ENCODE results near the gene GGTA1. TPM values are rescaled to one million over a fixed set of nuclear protein-coding genes. Genes with fewer than 3 reads are reported as not detected.

The GGTA1 gene
- total and polyA plus RNA-seq, 8 donors = 4.8 to 10.2 (median 7.4) TPM

DNA sequence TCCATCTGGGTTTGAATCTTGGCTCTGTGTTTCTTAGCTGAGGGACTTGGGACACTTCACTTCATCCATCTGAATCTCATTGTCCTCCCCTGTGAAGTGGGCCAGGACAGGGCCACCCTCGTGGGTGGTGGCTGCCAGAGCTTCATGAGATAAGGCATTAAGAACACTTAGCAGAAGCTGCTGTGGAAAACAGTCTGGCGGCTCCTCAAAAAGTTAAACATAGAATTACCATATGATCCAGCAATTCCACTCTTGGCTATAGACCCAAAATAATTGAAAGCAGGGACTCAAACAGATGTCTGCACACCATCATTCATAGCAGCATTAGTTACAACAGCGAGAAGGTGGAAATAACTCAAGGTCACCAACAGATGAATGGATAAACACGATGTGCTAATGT, 42.4 kb upstream of the GGTA1 start:
- Histone ChIP-seq H3K27ac (no peak overlapping the region), H3K9me3 (no peaks in the 10 kb centered on the region), H3K4me1 (peaks cover 5 to 16% of the 10 kb centered on the region in 2 donors), H3K4me3 (no peak overlapping the region), H3K27me3 (no peaks in the 10 kb centered on the region), H3K36me3 (no peaks in the 10 kb centered on the region)
- TF ChIP-seq, protein P1, sequence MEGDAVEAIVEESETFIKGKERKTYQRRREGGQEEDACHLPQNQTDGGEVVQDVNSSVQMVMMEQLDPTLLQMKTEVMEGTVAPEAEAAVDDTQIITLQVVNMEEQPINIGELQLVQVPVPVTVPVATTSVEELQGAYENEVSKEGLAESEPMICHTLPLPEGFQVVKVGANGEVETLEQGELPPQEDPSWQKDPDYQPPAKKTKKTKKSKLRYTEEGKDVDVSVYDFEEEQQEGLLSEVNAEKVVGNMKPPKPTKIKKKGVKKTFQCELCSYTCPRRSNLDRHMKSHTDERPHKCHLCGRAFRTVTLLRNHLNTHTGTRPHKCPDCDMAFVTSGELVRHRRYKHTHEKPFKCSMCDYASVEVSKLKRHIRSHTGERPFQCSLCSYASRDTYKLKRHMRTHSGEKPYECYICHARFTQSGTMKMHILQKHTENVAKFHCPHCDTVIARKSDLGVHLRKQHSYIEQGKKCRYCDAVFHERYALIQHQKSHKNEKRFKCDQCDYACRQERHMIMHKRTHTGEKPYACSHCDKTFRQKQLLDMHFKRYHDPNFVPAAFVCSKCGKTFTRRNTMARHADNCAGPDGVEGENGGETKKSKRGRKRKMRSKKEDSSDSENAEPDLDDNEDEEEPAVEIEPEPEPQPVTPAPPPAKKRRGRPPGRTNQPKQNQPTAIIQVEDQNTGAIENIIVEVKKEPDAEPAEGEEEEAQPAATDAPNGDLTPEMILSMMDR (IDR thresholded peaks at IDR 0.05) = no peak
- DNase-seq (no peak), ATAC-seq (no peak)
- intact Hi-C loops (cut with DNase I) = no loop called here

DNA sequence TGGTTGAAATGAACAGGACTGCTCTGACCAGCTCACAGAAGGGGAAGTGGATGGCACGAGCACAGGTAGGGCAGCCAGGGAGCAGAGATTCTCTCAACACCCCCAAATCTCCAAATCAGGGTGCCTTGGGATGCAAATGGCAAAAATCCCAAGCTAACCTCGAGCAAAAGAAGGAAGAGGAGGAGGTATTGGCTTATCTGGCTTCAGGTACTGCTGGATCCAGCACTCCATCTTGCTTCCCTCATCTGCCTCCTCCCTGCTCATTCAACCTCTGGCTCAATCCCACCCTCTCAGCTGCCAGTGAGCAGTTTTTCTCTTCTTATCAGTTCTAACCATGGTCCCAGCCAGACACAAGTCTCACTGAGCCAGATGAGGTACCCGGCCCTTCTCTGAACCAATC, 41.6 kb upstream of the GGTA1 start:
- no peak for ATAC-seq
- intact Hi-C loops (cut with DNase I) = no loop called here

DNA sequence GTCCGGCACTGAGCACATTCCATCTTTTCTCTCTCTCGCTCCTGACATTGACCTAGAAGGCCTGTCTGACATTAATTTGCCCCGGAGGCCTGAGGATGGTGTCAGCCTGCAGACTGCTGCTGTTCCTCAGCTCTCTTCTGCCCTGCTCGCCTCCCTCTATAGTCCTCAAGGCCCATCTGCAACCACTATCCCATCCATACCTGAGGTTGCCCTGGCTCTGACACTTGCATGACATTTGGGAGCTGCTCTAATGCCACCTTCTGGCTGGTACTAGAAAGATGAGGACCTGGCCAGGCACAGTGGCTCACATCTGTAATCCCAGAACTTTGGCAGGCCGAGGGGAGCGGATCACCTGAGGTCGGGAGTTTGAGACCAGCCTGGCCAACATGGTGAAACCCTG, 38.6 kb upstream of the GGTA1 start:
- intact Hi-C loops (cut with DNase I) = no loop called here
- Histone ChIP-seq H3K36me3 (no peaks in the 10 kb centered on the region), H3K4me3 (no peak overlapping the region), H3K4me1 (peaks cover 0 to 5% of the 10 kb centered on the region in 2 donors), H3K27ac (no peak overlapping the region), H3K9me3 (no peaks in the 10 kb centered on the region), H3K27me3 (no peaks in the 10 kb centered on the region)
- DNase-seq (no peak), ATAC-seq (peak; percentile 58)
- TF ChIP-seq, protein P1 (IDR thresholded peaks at IDR 0.05) = no peak

More for the DNA sequence above, 41.6 kb upstream of the GGTA1 start:
- Histone ChIP-seq H3K27me3 (no peaks in the 10 kb centered on the region), H3K4me1 (peaks cover under 1 to 14% of the 10 kb centered on the region in 2 donors), H3K4me3 (no peak overlapping the region), H3K27ac (no peak overlapping the region), H3K36me3 (no peaks in the 10 kb centered on the region), H3K9me3 (no peaks in the 10 kb centered on the region)
- DNase-seq = no peak
- TF ChIP-seq, protein P1 (IDR thresholded peaks at IDR 0.05) = no peak

DNA sequence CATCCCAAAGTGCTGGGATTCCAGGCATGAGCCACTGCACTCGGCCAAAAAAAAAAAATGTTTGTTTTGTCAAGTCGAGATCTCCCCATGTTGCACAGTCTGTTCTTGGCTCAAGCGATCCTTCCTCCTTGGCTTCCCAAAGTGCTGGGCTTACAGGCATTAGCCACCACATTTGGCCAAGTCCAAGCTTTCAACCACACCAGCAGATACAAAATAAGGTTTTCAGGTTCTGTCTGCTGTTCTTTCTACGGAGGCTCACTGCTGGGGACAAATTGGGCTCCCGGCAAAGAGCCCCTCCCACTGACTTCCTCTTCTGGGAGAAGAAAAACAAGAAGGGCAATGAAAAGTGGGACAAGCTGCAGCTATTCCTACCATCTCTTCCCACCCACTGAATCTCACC, 37.6 kb upstream of the GGTA1 start:
- ATAC-seq (no peak), DNase-seq (no peak)
- no peaks in the 10 kb centered on the region for H3K36me3 ChIP-seq
- intact Hi-C loops (cut with DNase I) = no loop called here
- no peaks in the 10 kb centered on the region for H3K9me3 ChIP-seq
- no peak overlapping the region for H3K27ac ChIP-seq
- H3K27me3 ChIP-seq = no peaks in the 10 kb centered on the region
- peaks cover 0 to 5% of the 10 kb centered on the region in 2 donors for H3K4me1 ChIP-seq
- H3K4me3 ChIP-seq = no peak overlapping the region
- TF ChIP-seq, protein P1 (IDR thresholded peaks at IDR 0.05) = no peak

DNA sequence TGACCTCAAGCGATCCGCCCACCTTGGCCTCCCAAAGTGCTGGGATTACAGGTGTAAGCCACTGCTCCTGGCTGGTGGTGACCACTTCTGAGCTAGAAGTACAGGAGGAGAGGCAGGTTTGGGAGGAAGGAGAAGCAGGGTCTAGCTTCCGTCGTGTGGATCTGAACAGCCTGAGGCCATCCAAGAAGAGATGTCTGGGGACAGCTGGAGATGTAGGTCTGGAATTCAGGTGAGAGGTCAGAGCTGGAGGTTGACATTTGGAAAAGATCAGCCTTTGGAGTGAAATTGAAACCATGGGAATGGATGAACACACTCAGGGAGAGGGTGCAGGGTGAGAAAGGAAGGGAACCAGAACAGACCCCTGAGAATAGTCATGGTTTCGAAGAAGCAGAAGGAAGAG, 33.2 kb upstream of the GGTA1 start:
- no peak overlapping the region for H3K4me3 ChIP-seq
- TF ChIP-seq, protein P1 (IDR thresholded peaks at IDR 0.05) = no peak
- no peaks in the 10 kb centered on the region for H3K27me3 ChIP-seq
- DNase-seq = no peak
- H3K9me3 ChIP-seq = no peaks in the 10 kb centered on the region
- intact Hi-C loops (cut with DNase I) = no loop called here
- no peaks in the 10 kb centered on the region for H3K36me3 ChIP-seq
- no peak overlapping the region for H3K27ac ChIP-seq
- ATAC-seq = no peak
- H3K4me1 ChIP-seq = peaks cover 0 to 11% of the 10 kb centered on the region in 2 donors

Measured in left lung (tissue), 10 donors.